LNCAP (cell line): ENCODE data around the gene ANO2.

ENCODE experiments used
- CTCF ChIP-seq: fragments of 450-650 bp; IDR thresholded peaks from 2 replicates; pipeline ENCODE4 v1.5.1; 2017; ENCODE audit warnings: mild to moderate bottlenecking

Gene ANO2

GRCh38 chr12:5516371-5517241 is 428.5 kb downstream of the ANO2 start:
- no peak for TF ChIP-seq CTCF

GRCh38 chr12:5515458-5515857 is 429.6 kb downstream of the ANO2 start:
- no peak for TF ChIP-seq CTCF

GRCh38 chr12:5514545-5514944 is 430.5 kb downstream of the ANO2 start:
- TF ChIP-seq CTCF = no peak

GRCh38 chr12:5514016-5514415 is 431.0 kb downstream of the ANO2 start:
- no peak for TF ChIP-seq CTCF

GRCh38 chr12:5513406-5513805 is 431.7 kb downstream of the ANO2 start:
- TF ChIP-seq CTCF = no peak
